Small intestine (tissue), 7 donors: ENCODE results near the gene GNB1. TPM values are rescaled to one million over a fixed set of nuclear protein-coding genes. Genes with fewer than 3 reads are reported as not detected.

Source experiments
- DNase-seq, 2 donors: peaks; one replicate each; pipeline versions ENCODE4 v3.0.0 to v3.0.0-alpha.2; 2013
- FAIRE-seq: peaks from 2 replicates; lab custom pipeline; 2012; peaks lifted over from hg19 to GRCh38; lab: Jason Lieb, UNC
- H3K27ac ChIP-seq, 3 donors: one replicate each; pipeline ENCODE4 v1.5.1; 2013; ENCODE audit warnings: low read length in 2 of 3, mild to moderate bottlenecking in 2 of 3, control low read depth in 1 of 3, inconsistent platforms in 1 of 3, low read depth in 1 of 3, moderate library complexity in 1 of 3
- H3K27me3 ChIP-seq, 3 donors: one replicate each; pipeline ENCODE4 v1.6.1; 2013; ENCODE audit warnings: low read length in 3 of 3, inconsistent platforms in 1 of 3; ENCODE audit not compliant: control insufficient read depth in 3 of 3, insufficient read depth in 3 of 3
- H3K36me3 ChIP-seq, 3 donors: one replicate each; pipeline ENCODE4 v1.6.1; 2013; ENCODE audit warnings: low read length in 3 of 3, inconsistent platforms in 1 of 3, low read depth in 1 of 3, mild to moderate bottlenecking in 1 of 3, moderate library complexity in 1 of 3; ENCODE audit not compliant: control insufficient read depth in 3 of 3, insufficient read depth in 2 of 3
- H3K4me1 ChIP-seq, 3 donors: one replicate each; pipeline ENCODE4 v1.6.1; 2013; ENCODE audit warnings: low read length in 2 of 3, inconsistent platforms in 1 of 3, low read depth in 1 of 3, mild to moderate bottlenecking in 1 of 3, moderate library complexity in 1 of 3; ENCODE audit not compliant: control insufficient read depth in 3 of 3, insufficient read depth in 2 of 3
- H3K4me3 ChIP-seq, 3 donors: one replicate each; pipeline ENCODE4 v1.5.1; 2013; ENCODE audit warnings: low read length in 3 of 3, control low read depth in 1 of 3, inconsistent platforms in 1 of 3, low read depth in 1 of 3, mild to moderate bottlenecking in 1 of 3, moderate library complexity in 1 of 3
- H3K9me3 ChIP-seq, 2 donors: one replicate each; pipeline ENCODE4 v1.6.1; 2013; ENCODE audit warnings: low read depth in 1 of 2, low read length in 1 of 2; ENCODE audit not compliant: control insufficient read depth in 2 of 2, insufficient read depth in 1 of 2
- WGBS, 3 donors: extraction: QIAGEN DNeasy Blood & Tissue Kit; methylation state at CpG; one replicate each; pipeline ENCODE4 v1.1.7; 2013; 5-methylcytosine and 5-hydroxymethylcytosine counted together
- polyA plus RNA-seq, 4 donors: library from polyadenylated mRNA; stranded (reverse) in 3 of 4; unstranded in 1 of 4; fragments of 200-250 nt in 3 of 4; fragments of 120-200 nt in 1 of 4; gene quantifications; one replicate each; pipeline versions ENCODE4 v1.2.1 to v1.2.3, GENCODE V29; 2013
- donor health status: healthy with polysubstance abuse.
- donor health status: control.
- donor health status: control.
- donor health status: Bipolar disorder and iron deficiency.
- donor health status: healthy.

GNB1 gene
- polyA plus RNA-seq, 4 donors: 169 to 214 (median 192) TPM

DNA sequence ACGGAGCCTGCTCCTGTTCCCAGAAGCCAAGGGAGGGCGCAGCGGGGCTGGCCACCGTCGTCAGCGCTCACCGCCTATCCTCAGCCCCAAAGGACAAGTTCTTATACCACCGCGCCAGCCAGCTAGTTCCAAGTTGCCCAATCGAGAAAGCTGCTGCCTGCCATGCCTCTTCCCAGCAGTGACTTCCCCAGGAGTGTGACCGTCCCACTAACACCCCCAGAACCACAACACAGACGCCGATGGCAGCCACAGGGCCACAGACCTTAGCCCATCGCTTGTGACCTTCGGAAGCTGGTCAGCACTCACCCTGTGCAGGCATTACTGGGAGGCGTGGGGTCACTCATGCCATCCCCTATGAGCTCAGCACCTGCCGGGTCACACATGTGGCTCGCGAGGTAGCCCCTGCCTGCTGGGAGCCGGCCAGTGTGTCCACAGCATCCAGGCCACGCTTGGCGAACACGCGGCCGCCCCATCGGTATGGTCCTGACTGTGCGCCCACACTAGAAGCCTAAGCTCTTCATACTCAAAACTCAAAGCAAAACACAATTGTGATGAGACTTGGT, 132.7 kb downstream of the GNB1 start:
- Histone ChIP-seq H3K27ac (peak overlapping the region; percentile 39 to 87 (median 86)), H3K9me3 (no peaks in the 10 kb centered on the region), H3K27me3 (no peaks in the 10 kb centered on the region), H3K4me3 (peak overlapping the region in 1 of 3 donors; percentile 21), H3K4me1 (peaks cover 4 to 8% (median 6%) of the 10 kb centered on the region in 3 donors), H3K36me3 (peaks cover 6 to 99% (median 8%) of the 10 kb centered on the region in 3 donors)
- no peak for DNase-seq
- WGBS, 3 donors: 65 to 86% (median 72%) methylated on average over 27 of the region's 27 CpGs
- FAIRE-seq: no peak

DNA sequence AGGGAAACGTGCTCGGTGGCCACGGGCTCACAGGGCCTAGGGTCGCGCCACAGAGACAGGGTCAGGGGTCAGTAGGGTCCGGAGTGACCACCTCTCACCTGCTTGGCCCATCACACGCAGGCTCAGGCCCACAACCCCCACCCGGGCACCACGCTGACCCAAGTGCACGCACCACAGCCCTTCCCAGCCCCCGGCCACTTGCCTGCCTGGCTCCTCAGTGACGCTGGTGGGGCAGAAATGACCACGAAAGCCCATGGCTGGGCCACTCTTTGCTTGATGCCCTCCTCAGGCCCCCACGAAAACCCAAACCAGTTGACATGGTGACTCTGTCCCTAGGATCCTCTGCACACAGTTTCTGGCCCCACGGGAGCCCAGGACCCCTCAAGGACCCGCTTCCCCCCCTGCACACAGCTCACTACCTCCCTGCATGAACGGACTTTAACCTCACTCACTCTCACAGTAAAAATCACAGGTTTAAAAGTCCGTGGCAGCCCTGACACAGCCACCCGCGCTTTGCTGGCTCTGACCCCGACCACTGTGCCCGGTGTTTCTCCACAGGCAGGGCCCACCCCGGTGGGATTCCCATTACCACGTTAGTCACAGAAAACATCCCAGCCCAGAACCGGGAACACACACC, 133.3 kb downstream of the GNB1 start:
- Histone ChIP-seq H3K4me1 (peaks cover 4 to 8% (median 6%) of the 10 kb centered on the region in 3 donors), H3K36me3 (peaks cover 3 to 99% (median 12%) of the 10 kb centered on the region in 3 donors), H3K27me3 (no peaks in the 10 kb centered on the region), H3K9me3 (no peaks in the 10 kb centered on the region), H3K4me3 (peak overlapping the region in 1 of 3 donors; percentile 21), H3K27ac (peak overlapping the region in 2 of 3 donors; percentile 86 to 87)
- WGBS, 3 donors: 68 to 81% (median 76%) methylated on average over 25 of the region's 25 CpGs
- DNase-seq (no peak), FAIRE-seq (no peak)

DNA sequence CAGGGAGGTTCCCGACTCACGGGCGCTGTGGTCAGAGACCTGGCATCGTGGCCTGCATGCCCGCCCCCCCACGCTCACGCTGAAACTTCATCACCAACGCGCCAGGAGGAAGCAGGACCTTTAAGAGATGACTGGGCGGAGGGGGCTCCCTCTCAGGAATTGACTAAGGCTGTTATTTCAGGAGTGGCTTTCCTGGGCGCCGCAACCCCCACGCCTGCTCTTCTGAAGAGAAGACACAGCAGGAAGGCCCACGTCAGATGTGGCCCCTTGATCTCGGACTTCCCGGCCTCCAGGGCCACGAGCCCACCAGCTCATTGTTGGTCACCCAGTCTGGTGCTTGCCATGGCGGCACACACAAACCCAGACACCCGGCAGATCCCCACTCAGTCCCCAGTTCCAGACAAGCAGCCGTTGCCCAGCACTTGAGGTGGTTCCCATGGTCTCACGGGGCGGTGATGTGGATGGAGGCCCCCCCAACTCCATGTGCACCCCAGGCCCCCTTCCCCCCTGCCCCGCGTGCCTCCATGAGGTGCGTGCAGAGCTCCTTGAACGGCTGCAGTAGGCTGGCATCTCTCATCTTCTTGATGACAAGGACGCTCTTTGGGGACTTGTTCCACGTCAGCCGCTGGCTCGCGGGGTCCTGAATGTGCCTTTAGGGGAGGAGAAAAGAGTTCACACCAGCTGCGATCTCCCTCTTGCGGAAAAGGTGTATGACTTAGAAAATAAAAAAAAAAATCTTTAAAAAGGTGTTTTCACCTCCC, 134.0 kb downstream of the GNB1 start:
- Histone ChIP-seq H3K9me3 (no peaks in the 10 kb centered on the region), H3K27ac (no peak overlapping the region), H3K27me3 (no peaks in the 10 kb centered on the region), H3K36me3 (peaks cover 5 to 97% (median 12%) of the 10 kb centered on the region in 3 donors), H3K4me1 (peaks cover 4 to 8% (median 6%) of the 10 kb centered on the region in 3 donors), H3K4me3 (no peak overlapping the region)
- no peak for DNase-seq
- no peak for FAIRE-seq
- WGBS, 3 donors: 88 to 90% (median 90%) methylated on average over 33 of the region's 33 CpGs

DNA sequence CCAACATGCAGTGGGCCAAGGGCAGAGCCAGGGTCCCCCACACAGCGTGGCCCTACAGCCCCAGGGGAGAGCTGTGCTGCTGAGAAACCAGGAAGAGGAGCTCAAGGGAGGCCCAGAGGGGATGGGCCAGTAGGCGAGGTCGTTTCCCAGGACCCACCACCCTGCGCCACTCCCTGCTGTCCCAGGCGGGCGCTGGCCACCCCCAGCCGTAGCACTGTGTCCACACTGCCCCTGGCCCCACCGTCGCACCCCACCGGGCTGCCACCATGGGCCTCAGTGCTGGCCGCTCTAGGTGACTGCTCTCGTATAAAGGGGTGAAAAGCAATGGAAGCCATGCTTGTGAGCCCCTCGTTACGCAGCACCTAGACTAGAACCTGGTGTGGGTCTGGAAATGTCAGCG, 135.0 kb downstream of the GNB1 start:
- no peaks in the 10 kb centered on the region for H3K9me3 ChIP-seq
- peaks cover 4 to 8% (median 6%) of the 10 kb centered on the region in 3 donors for H3K4me1 ChIP-seq
- 85 to 94% (median 88%) methylated on average over 13 to 15 of the region's 15 CpGs for WGBS, 3 donors
- H3K36me3 ChIP-seq: peaks cover 5 to 87% (median 12%) of the 10 kb centered on the region in 3 donors
- no peak for FAIRE-seq
- no peak overlapping the region for H3K4me3 ChIP-seq
- H3K27ac ChIP-seq: no peak overlapping the region
- no peak for DNase-seq
- H3K27me3 ChIP-seq: no peaks in the 10 kb centered on the region

DNA sequence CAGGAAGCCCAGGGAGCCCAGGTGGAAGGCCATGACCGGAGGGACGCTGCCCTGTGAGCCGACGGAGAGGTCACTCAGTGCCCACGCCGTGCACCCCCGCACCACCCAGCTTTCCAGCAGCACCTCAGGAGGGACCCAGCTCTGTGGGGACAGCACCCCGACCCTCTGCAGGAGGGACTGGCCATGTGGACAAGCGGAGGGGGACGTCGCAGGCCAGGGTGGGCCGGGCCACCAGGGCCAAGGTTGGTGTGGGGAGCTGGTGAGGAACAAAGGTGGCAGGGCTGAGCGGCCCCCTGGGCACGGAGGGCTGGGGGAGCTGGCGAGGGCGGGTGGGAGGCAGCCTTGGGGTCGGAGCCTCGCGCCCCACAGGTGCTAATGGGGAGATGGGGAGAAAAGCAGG, 135.5 kb downstream of the GNB1 start:
- DNase-seq (no peak), FAIRE-seq (no peak)
- H3K9me3 ChIP-seq: no peaks in the 10 kb centered on the region
- 92 to 95% (median 92%) methylated on average over 12 to 19 of the region's 19 CpGs for WGBS, 3 donors
- H3K27me3 ChIP-seq: no peaks in the 10 kb centered on the region
- H3K4me3 ChIP-seq: no peak overlapping the region
- H3K27ac ChIP-seq: no peak overlapping the region
- H3K36me3 ChIP-seq: peaks cover 5 to 83% (median 12%) of the 10 kb centered on the region in 3 donors
- peaks cover 4 to 8% (median 6%) of the 10 kb centered on the region in 3 donors for H3K4me1 ChIP-seq

DNA sequence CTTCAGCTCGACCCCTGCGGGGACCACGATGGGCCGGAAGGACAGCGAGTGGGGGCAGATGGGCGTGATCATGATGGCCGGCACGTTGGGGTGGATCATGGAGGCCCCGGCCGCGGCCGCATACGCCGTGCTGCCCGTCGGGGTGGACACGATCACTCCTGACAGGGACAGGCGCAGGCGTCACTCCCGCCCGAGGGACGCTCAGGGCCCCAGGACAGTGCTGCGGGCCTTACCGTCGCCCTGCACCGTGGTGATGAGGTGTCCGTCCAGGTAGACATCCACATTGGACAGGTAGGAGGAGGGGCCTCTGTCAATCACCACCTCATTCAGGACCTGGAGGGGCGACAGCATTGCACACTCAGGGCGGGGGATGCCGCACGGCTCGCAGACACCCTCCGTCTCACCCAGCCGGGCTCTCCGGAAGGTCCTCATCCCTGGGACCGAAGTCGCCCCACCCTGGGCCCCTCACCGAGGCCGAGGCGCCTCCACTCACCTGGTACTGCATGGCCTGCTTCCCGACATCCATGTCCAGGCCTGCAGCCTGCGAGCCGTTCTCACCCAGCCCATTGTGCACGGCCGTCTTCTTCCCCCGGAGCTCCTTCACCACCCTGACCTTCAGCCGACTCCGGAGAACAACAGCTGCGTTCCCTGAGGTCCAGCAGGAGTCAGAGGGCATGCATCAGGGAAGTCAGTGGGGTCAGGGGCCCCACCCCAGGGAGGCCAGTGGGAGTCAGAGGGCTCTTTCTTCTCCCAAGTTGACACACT, 136.7 kb downstream of the GNB1 start:
- H3K36me3 ChIP-seq: peaks cover 5 to 71% (median 11%) of the 10 kb centered on the region in 3 donors
- DNase-seq (no peak), FAIRE-seq (no peak)
- H3K4me1 ChIP-seq: peaks cover 4 to 8% (median 4%) of the 10 kb centered on the region in 3 donors
- 93 to 95% (median 93%) methylated on average over 42 to 49 of the region's 49 CpGs for WGBS, 3 donors
- no peak overlapping the region for H3K4me3 ChIP-seq
- no peak overlapping the region for H3K27ac ChIP-seq
- H3K9me3 ChIP-seq: no peaks in the 10 kb centered on the region
- H3K27me3 ChIP-seq: no peaks in the 10 kb centered on the region

DNA sequence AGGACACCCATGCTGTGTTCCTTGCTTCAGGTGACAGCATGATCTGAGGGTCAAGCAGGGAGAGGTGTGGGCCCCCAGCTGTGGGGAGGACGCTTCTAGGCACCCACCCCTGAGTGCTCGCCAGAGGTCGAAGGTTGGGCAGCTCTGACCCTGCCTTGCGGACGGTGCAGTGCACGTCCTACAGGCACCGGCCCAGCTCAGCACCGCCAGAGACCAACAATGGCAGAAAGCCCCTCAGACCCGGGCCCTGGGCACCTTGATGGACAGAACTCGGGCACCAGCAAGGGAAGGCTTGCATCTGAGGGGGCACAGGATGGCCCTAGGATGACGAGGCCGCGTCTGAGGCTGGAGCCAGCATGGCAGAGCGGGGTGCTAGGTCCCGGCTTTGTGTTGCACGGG, 137.3 kb downstream of the GNB1 start:
- 83 to 92% (median 90%) methylated on average over 16 of the region's 16 CpGs for WGBS, 3 donors
- no peak for DNase-seq
- no peak for FAIRE-seq
- peaks cover 5 to 67% (median 11%) of the 10 kb centered on the region in 3 donors for H3K36me3 ChIP-seq
- no peak overlapping the region for H3K27ac ChIP-seq
- H3K27me3 ChIP-seq: no peaks in the 10 kb centered on the region
- no peaks in the 10 kb centered on the region for H3K9me3 ChIP-seq
- peaks cover 3 to 8% (median 4%) of the 10 kb centered on the region in 3 donors for H3K4me1 ChIP-seq
- no peak overlapping the region for H3K4me3 ChIP-seq
